Measurements from ENCODE around the gene C16orf96. TPM values are rescaled to one million over a fixed set of nuclear protein-coding genes. Genes with fewer than 3 reads are reported as not detected.

The C16orf96 gene
- total RNA-seq, 1 experiment from 2014 or later: 0.10 TPM

- H3K4me1 ChIP-seq (ENCODE audit: control insufficient read depth in 1 of 2, insufficient read depth in 2 of 2, low read length in 2 of 2): no peaks in the 10 kb centered on the region
- no peaks in the 10 kb centered on the region for H4K20me1 ChIP-seq (ENCODE audit: insufficient read depth)
- RAD21 ChIA-PET (ENCODE audit: low non-redundant PET in 1 of 2, low total read pairs in 2 of 2, uncharacterized antibody in 2 of 2, unreplicated experiment in 2 of 2): no interaction called here
- no peak for DNase-seq (ENCODE audit: low read depth, low spot score)
- H2AFZ ChIP-seq (ENCODE audit: low read depth, low read length, poor library complexity, severe bottlenecking): no peak overlapping the region
- H3K79me2 ChIP-seq (ENCODE audit: insufficient read depth, low read length): peaks cover 71% of the 10 kb centered on the region
- H3K4me3 ChIP-seq (replicated peaks in 1 of 2; ENCODE audit: low read depth in 1 of 2, low read length in 2 of 2): no peak overlapping the region
- CTCF ChIA-PET: interaction anchor here (1.6 kb wide), 1 partner anchor 11 kb away, joined by 9 read pairs; the partner anchor contains the start of gene MGRN1
- H3K9me2 ChIP-seq (ENCODE audit: insufficient read depth): no peaks in the 10 kb centered on the region
- H3K4me2 ChIP-seq (ENCODE audit: low read length): no peak overlapping the region
- no peak overlapping the region for H3K9ac ChIP-seq (ENCODE audit: low read length)
- no peak overlapping the region for H3K27ac ChIP-seq (ENCODE audit: low read depth, low read length)
- H3K36me3 ChIP-seq (ENCODE audit: control insufficient read depth in 1 of 2, insufficient read depth in 2 of 2, low read length in 2 of 2): peaks cover 0 to 2% of the 10 kb centered on the region in 2 experiments; a peak in 3 of 4 replicates
- ATAC-seq: no peak
- no peaks in the 10 kb centered on the region for H3K27me3 ChIP-seq (ENCODE audit: insufficient read depth, low read length)
- BruUV-seq (replicated peaks): no TSS peak
- no peak for TF ChIP-seq JUND (IDR thresholded peaks at IDR 0.05)
- TF ChIP-seq FOSL1 (IDR thresholded peaks at IDR 0.05; ENCODE audit: low read depth): no peak
- TF ChIP-seq ZBTB33 (IDR thresholded peaks at IDR 0.05; ENCODE audit: extremely low read depth, insufficient replicate concordance, low read length): no peak
- TF ChIP-seq ZNF274 (IDR thresholded peaks at IDR 0.05; ENCODE audit: low read depth, low read length): no peak
- TF ChIP-seq SP1 (IDR thresholded peaks at IDR 0.05; ENCODE audit: low read depth): no peak
- no peak for TF ChIP-seq SIN3A (IDR thresholded peaks at IDR 0.05; ENCODE audit: low read depth)
- TF ChIP-seq TCF7L2 (IDR thresholded peaks at IDR 0.05; ENCODE audit: borderline replicate concordance, extremely low read depth, insufficient read depth, insufficient read length): no peak
- no peak for TF ChIP-seq MAX (IDR thresholded peaks at IDR 0.05)
- TF ChIP-seq ELF1 (IDR thresholded peaks at IDR 0.05; ENCODE audit: borderline replicate concordance, low read depth): no peak
- TF ChIP-seq YY1 (IDR thresholded peaks at IDR 0.05; ENCODE audit: extremely low read depth, insufficient replicate concordance, low read depth, low read length): no peak
- no peak for TF ChIP-seq REST (IDR thresholded peaks at IDR 0.05; ENCODE audit: low read depth)
- TF ChIP-seq POLR2A (IDR thresholded peaks at IDR 0.05; ENCODE audit: borderline replicate concordance, extremely low read depth, insufficient read depth, insufficient read length): no peak
- no peak for TF ChIP-seq CBX3 (IDR thresholded peaks at IDR 0.05; ENCODE audit: low read depth)
- TF ChIP-seq EZH2phosphoT487 (IDR thresholded peaks at IDR 0.05; ENCODE audit: borderline replicate concordance): no peak
- TF ChIP-seq POLR2AphosphoS5 (IDR thresholded peaks at IDR 0.05; ENCODE audit: low read depth, low read length): no peak
- no peak for TF ChIP-seq ATF3 (IDR thresholded peaks at IDR 0.05)
- no peak for TF ChIP-seq RAD21 (IDR thresholded peaks at IDR 0.05; ENCODE audit: low read depth)
- TF ChIP-seq EZH2 (IDR thresholded peaks at IDR 0.05): no peak
- no peak for TF ChIP-seq SRF (IDR thresholded peaks at IDR 0.05; ENCODE audit: low read depth)
- TF ChIP-seq EGR1 (IDR thresholded peaks at IDR 0.05; ENCODE audit: low read depth): no peak
- H3K9me3 ChIP-seq (ENCODE audit: control insufficient read depth in 1 of 2, insufficient read depth in 1 of 2, low read depth in 1 of 2, low read length in 2 of 2): peaks cover 3 to 6% of the 10 kb centered on the region in 2 experiments; a peak in 1 of 4 replicates
- intact Hi-C loops (cut with micrococcal nuclease): no loop called here
- POLR2A ChIA-PET: no interaction called here
Measured at GRCh38 chr16:4634768-4635167, 78.6 kb downstream of the C16orf96 start.
